SK-N-SH treated with all-trans-retinoic acid at 6 μM for 48 hours (cell line): ENCODE data around the gene RGMA.

Source experiments
- ATAC-seq: fragments of 200-7000 bp; cut with Tn5 transposase; 3 replicates; pipeline ENCODE4 v1.9.1; 2020; ENCODE audit warnings: mild to moderate bottlenecking, moderate library complexity
- ARNTL ChIP-seq: fragments of 450-650 bp; formaldehyde crosslinking; IDR thresholded peaks from 2 replicates; pipeline ENCODE4 v1.5.0; 2020; ENCODE audit warnings: low read depth, mild to moderate bottlenecking, moderate library complexity, borderline replicate concordance
- BACH2 ChIP-seq: fragments of 250-450 bp; sonication (Bioruptor Pico); IDR thresholded peaks from 2 replicates; pipeline ENCODE4 v1.9.0; 2021; ENCODE audit warnings: mild to moderate bottlenecking, borderline replicate concordance
- CSDC2 ChIP-seq: fragments of 250-450 bp; sonication (Bioruptor Pico); IDR thresholded peaks from 2 replicates; pipeline ENCODE4 v1.5.0; 2020; ENCODE audit warnings: mild to moderate bottlenecking, moderate library complexity
- ESRRG ChIP-seq: fragments of 250-450 bp; sonication (Bioruptor Pico); IDR thresholded peaks from 2 replicates; pipeline ENCODE4 v1.6.1; 2021; ENCODE audit warnings: mild to moderate bottlenecking
- GLIS3 ChIP-seq: fragments of 250-450 bp; sonication (Bioruptor Pico); IDR thresholded peaks from 2 replicates; pipeline ENCODE4 v1.5.0; 2020; ENCODE audit warnings: mild to moderate bottlenecking, moderate library complexity
- ISL1 ChIP-seq: fragments of 250-450 bp; sonication (Bioruptor Pico); IDR thresholded peaks from 2 replicates; pipeline ENCODE4 v2.1.2; 2022; ENCODE audit warnings: mild to moderate bottlenecking, moderate library complexity
- OSR1 ChIP-seq: fragments of 250-450 bp; sonication (Bioruptor Pico); IDR thresholded peaks from 2 replicates; pipeline ENCODE4 v1.8.0; 2022; ENCODE audit warnings: moderate library complexity, mild to moderate bottlenecking, inconsistent platforms
- PPARA ChIP-seq: fragments of 250-450 bp; sonication (Bioruptor Pico); IDR thresholded peaks from 2 replicates; pipeline ENCODE4 v1.5.0; 2020; ENCODE audit warnings: mild to moderate bottlenecking, borderline replicate concordance
- RARB ChIP-seq: fragments of 250-450 bp; sonication (Bioruptor Pico); IDR thresholded peaks from 2 replicates; pipeline ENCODE4 v1.8.0; 2021; ENCODE audit warnings: mild to moderate bottlenecking, moderate library complexity
- SNAI2 ChIP-seq: fragments of 250-450 bp; sonication (Bioruptor Pico); IDR thresholded peaks from 2 replicates; pipeline ENCODE4 v1.5.0; 2020; ENCODE audit warnings: mild to moderate bottlenecking, moderate library complexity
- TCF4 ChIP-seq: fragments of 250-450 bp; sonication (Bioruptor Pico); IDR thresholded peaks from 2 replicates; pipeline ENCODE4 v1.8.0; 2021; ENCODE audit warnings: mild to moderate bottlenecking, moderate library complexity, borderline replicate concordance
- TOX ChIP-seq: fragments of 250-450 bp; sonication (Bioruptor Pico); IDR thresholded peaks from 2 replicates; pipeline ENCODE4 v1.8.0; 2021; ENCODE audit warnings: mild to moderate bottlenecking, moderate library complexity, borderline replicate concordance
- ZC3H10 ChIP-seq: fragments of 250-450 bp; sonication (Bioruptor Pico); IDR thresholded peaks from 2 replicates; pipeline ENCODE4 v1.5.1; 2021; ENCODE audit warnings: mild to moderate bottlenecking, moderate library complexity
- ZFP3 ChIP-seq: fragments of 250-450 bp; sonication (Bioruptor Pico); IDR thresholded peaks from 2 replicates; pipeline ENCODE4 v1.5.0; 2020; ENCODE audit warnings: mild to moderate bottlenecking, moderate library complexity
- ZFP30 ChIP-seq: fragments of 450-650 bp; formaldehyde crosslinking; IDR thresholded peaks from 2 replicates; pipeline ENCODE4 v1.5.0; 2022; ENCODE audit warnings: mild to moderate bottlenecking, moderate library complexity
- ZNF565 ChIP-seq: fragments of 450-650 bp; formaldehyde crosslinking; conservative IDR thresholded peaks from 2 replicates; pipeline ENCODE4 v1.5.0; 2020; ENCODE audit warnings: low read depth, mild to moderate bottlenecking, moderate library complexity
- ZNF70 ChIP-seq: fragments of 450-650 bp; formaldehyde crosslinking; IDR thresholded peaks from 2 replicates; pipeline ENCODE4 v1.5.0; 2020; ENCODE audit warnings: mild to moderate bottlenecking, moderate library complexity
- TF ChIP-seq, protein P1 (sequence below): fragments of 250-450 bp; sonication (Bioruptor Pico); IDR thresholded peaks from 2 replicates; pipeline ENCODE4 v1.5.1; 2020; ENCODE audit warnings: low read depth, mild to moderate bottlenecking, moderate library complexity
- TF ChIP-seq, protein P2 (sequence below): fragments of 250-450 bp; sonication (Bioruptor Pico); IDR thresholded peaks from 2 replicates; pipeline ENCODE4 v1.8.0; 2020; ENCODE audit warnings: mild to moderate bottlenecking, moderate library complexity, borderline replicate concordance
- TF ChIP-seq, protein P3 (sequence below): fragments of 250-450 bp; sonication (Bioruptor Pico); IDR thresholded peaks from 2 replicates; pipeline ENCODE4 v1.5.1; 2021; ENCODE audit warnings: mild to moderate bottlenecking, moderate library complexity
- TF ChIP-seq, protein P4 (sequence below): fragments of 250-450 bp; sonication (Bioruptor Pico); IDR thresholded peaks from 2 replicates; pipeline ENCODE4 v1.5.0; 2020; ENCODE audit warnings: mild to moderate bottlenecking, moderate library complexity

The RGMA gene

DNA sequence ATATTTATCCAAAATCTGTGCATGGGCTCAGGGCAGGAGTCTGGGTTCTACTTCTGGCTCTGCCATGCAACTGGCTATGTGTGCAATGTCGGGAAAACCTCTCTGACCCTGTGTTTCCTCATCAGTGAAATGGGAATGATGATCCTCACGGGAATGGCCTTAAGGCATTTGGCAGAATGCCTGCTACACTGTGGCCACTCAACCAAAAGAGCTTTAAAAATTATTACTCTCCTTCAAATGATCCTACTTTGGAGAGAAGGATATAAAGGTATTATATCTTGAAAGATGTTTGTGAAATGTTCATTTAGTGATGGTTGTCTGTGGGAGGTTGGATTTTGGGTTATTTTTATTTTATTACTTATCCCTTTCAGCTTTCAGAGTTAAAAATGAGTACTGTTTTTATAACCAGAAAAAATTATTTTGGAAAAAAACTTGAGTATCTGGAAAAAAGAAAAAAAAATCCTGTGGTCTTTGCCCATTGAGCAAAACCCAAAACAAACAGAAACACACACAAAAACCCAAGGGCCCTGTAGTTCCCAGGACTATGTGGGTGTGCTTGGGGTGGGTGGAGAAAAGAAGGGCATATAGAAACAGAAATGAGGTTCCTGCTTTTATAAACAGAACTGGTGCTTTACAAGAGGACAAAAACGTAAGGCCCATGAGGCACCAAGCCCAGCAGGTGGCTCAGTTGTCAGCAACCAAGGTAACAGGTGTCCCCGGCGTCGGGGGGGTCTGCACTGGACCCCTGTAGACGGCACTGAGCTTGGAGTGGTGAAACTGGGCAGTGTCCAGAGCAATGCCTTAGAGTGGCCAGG lies 22.0 kb downstream of the RGMA start:
- ATAC-seq: no peak
- TF ChIP-seq, protein P1, sequence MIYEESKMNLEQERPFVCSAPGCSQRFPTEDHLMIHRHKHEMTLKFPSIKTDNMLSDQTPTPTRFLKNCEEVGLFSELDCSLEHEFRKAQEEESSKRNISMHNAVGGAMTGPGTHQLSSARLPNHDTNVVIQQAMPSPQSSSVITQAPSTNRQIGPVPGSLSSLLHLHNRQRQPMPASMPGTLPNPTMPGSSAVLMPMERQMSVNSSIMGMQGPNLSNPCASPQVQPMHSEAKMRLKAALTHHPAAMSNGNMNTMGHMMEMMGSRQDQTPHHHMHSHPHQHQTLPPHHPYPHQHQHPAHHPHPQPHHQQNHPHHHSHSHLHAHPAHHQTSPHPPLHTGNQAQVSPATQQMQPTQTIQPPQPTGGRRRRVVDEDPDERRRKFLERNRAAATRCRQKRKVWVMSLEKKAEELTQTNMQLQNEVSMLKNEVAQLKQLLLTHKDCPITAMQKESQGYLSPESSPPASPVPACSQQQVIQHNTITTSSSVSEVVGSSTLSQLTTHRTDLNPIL (CRISPR knock-in tag): no peak
- TF ChIP-seq ZNF70 (CRISPR knock-in tag) (no peak), ZC3H10 (no peak), TCF4 (CRISPR knock-in tag) (no peak), OSR1 (CRISPR knock-in tag) (no peak), BACH2 (CRISPR knock-in tag) (no peak), GLIS3 (CRISPR knock-in tag) (no peak), ZNF565 (CRISPR knock-in tag) (no peak), RARB (no peak), PPARA (no peak), TOX (no peak), CSDC2 (CRISPR knock-in tag) (no peak), ARNTL (CRISPR knock-in tag) (no peak), ZFP30 (CRISPR knock-in tag) (no peak)
- TF ChIP-seq, all 23 proteins: peak for 0

DNA sequence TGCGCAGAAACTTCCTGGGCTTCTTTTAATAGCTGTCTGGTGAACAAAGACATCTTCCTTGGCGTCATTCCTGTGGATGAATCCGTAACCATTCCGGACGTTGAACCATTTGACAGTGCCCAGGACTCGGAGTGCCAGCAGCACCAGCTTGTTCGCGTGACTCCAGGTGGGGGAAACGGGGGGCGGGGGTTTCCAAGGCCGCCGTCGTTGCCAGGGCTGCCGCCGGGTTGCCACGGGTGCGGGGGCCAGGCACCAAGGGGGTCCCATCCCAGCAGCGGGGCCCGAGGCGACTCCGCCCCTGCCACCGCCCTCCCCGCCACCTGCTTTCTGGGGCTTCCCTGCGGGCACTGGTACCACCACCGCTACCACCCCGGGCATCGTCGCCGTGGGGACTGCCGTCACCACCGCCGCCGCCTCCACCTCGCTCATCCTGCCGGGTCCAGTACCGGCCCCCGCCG lies 22.8 kb downstream of the RGMA start:
- TF ChIP-seq, protein P2, sequence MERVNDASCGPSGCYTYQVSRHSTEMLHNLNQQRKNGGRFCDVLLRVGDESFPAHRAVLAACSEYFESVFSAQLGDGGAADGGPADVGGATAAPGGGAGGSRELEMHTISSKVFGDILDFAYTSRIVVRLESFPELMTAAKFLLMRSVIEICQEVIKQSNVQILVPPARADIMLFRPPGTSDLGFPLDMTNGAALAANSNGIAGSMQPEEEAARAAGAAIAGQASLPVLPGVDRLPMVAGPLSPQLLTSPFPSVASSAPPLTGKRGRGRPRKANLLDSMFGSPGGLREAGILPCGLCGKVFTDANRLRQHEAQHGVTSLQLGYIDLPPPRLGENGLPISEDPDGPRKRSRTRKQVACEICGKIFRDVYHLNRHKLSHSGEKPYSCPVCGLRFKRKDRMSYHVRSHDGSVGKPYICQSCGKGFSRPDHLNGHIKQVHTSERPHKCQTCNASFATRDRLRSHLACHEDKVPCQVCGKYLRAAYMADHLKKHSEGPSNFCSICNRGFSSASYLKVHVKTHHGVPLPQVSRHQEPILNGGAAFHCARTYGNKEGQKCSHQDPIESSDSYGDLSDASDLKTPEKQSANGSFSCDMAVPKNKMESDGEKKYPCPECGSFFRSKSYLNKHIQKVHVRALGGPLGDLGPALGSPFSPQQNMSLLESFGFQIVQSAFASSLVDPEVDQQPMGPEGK: no peak
- TF ChIP-seq ZC3H10 (no peak), PPARA (no peak), ESRRG (CRISPR knock-in tag) (no peak), ZFP30 (CRISPR knock-in tag) (no peak), RARB (no peak), BACH2 (CRISPR knock-in tag) (no peak), SNAI2 (CRISPR knock-in tag) (no peak)
- TF ChIP-seq, protein P3, sequence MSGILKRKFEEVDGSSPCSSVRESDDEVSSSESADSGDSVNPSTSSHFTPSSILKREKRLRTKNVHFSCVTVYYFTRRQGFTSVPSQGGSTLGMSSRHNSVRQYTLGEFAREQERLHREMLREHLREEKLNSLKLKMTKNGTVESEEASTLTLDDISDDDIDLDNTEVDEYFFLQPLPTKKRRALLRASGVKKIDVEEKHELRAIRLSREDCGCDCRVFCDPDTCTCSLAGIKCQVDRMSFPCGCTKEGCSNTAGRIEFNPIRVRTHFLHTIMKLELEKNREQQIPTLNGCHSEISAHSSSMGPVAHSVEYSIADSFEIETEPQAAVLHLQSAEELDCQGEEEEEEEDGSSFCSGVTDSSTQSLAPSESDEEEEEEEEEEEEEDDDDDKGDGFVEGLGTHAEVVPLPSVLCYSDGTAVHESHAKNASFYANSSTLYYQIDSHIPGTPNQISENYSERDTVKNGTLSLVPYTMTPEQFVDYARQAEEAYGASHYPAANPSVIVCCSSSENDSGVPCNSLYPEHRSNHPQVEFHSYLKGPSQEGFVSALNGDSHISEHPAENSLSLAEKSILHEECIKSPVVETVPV (CRISPR knock-in tag): no peak
- TF ChIP-seq, protein P4, sequence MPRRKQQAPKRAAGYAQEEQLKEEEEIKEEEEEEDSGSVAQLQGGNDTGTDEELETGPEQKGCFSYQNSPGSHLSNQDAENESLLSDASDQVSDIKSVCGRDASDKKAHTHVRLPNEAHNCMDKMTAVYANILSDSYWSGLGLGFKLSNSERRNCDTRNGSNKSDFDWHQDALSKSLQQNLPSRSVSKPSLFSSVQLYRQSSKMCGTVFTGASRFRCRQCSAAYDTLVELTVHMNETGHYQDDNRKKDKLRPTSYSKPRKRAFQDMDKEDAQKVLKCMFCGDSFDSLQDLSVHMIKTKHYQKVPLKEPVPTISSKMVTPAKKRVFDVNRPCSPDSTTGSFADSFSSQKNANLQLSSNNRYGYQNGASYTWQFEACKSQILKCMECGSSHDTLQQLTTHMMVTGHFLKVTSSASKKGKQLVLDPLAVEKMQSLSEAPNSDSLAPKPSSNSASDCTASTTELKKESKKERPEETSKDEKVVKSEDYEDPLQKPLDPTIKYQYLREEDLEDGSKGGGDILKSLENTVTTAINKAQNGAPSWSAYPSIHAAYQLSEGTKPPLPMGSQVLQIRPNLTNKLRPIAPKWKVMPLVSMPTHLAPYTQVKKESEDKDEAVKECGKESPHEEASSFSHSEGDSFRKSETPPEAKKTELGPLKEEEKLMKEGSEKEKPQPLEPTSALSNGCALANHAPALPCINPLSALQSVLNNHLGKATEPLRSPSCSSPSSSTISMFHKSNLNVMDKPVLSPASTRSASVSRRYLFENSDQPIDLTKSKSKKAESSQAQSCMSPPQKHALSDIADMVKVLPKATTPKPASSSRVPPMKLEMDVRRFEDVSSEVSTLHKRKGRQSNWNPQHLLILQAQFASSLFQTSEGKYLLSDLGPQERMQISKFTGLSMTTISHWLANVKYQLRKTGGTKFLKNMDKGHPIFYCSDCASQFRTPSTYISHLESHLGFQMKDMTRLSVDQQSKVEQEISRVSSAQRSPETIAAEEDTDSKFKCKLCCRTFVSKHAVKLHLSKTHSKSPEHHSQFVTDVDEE (CRISPR knock-in tag): no peak
- TF ChIP-seq, all 23 proteins: peak for 0
- no peak for ATAC-seq

DNA sequence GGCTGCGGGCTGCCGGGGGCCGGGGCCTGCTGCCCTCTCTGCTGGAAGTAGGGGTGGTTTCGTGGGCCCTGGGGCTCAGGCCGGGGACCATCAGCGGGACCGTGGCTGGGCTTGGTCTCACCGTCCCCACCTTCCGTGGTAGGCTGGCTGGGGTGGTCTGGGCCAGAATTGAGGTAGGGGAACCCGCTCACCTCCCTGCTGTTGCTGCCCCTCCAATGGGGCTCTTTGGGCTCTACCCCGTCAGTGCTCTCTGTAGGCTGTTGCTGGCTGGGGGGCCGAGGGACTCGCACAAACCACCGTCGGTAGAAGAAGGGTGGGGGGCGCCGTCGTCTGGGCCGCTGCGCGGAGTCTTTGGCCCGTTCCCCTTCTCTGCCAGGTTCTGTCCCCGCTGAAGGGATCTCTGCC lies 23.4 kb downstream of the RGMA start:
- TF ChIP-seq CSDC2 (CRISPR knock-in tag): no peak
- no peak for TF ChIP-seq BACH2 (CRISPR knock-in tag)
- TF ChIP-seq ESRRG (CRISPR knock-in tag): no peak
- no peak for ATAC-seq

DNA sequence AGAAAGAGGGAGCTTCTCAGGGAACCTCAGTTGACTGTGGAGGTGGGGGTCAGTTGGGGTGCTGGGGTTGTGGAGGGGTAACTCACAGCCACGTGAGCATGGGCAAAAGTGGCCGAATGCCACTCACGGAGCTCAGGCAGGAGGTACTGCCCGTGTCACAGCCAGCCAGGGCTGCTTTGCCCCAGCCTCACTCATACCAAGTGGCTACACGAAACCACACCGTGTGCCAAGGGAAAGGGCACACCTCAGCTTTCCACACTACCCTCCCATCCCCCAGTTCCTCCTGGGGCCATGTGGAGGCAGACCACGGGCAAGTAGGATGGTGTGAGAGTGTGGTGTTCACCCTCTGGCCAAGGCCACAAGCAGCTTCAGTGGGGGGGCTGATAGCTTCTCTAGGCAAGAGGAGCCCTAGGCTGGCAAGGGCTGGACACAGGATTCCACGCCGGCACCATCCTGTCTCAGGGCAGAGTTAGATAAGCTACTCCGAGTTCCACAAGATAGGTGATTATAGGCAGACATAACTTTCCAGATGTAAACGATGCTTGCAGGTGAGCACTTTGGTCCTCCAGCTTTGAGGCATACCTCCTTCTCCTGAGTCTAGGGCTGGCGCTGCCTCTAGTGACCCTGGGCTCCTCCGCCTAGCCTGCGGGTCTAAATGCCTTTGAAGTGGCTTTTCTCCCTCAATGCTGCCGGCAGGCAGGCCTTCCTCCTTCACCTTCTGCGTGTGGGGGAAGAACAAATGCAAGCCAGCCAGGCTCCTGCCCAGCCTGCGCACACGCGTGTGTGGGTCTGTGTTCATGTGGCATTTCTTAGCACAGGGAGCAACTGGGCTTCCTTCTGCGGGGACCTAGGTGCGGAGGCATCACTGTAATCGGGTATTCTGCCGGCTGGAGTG lies 25.0 kb downstream of the RGMA start:
- ATAC-seq: no peak
- TF ChIP-seq OSR1 (CRISPR knock-in tag): no peak
- no peak for TF ChIP-seq BACH2 (CRISPR knock-in tag)
- TF ChIP-seq SNAI2 (CRISPR knock-in tag): no peak
- TF ChIP-seq ZNF565 (CRISPR knock-in tag): no peak
- TF ChIP-seq, protein P1 (CRISPR knock-in tag): no peak
- TF ChIP-seq RARB: no peak
- TF ChIP-seq ESRRG (CRISPR knock-in tag): no peak
- no peak for TF ChIP-seq ZFP30 (CRISPR knock-in tag)
- TF ChIP-seq TCF4 (CRISPR knock-in tag): no peak
- TF ChIP-seq ISL1 (CRISPR knock-in tag): no peak
- TF ChIP-seq, protein P4 (CRISPR knock-in tag): no peak
- no peak for TF ChIP-seq GLIS3 (CRISPR knock-in tag)
- no peak for TF ChIP-seq ZFP3 (CRISPR knock-in tag)
- no peak for TF ChIP-seq CSDC2 (CRISPR knock-in tag)
- TF ChIP-seq ZC3H10: no peak
